ENCODE results near the gene KDM3B. TPM values are rescaled to one million over a fixed set of nuclear protein-coding genes. Genes with fewer than 3 reads are reported as not detected.
"Not testable (repeated sequence)": the region's sequence is repeated elsewhere in the genome, so short reads cannot be mapped to it uniquely, and the experiment has no call there.

KDM3B gene
- total RNA-seq, 2 experiments from 2014 or later, result 38.8 to 39.4 TPM

GRCh38 chr5:138468133-138468965 lies 115.9 kb downstream of the KDM3B start:
- ChIA-PET POLR2A (no interaction called here), CTCF (interaction anchor here (7.3 kb wide), 1 partner anchor 19 kb away, joined by 41 read pairs; no protein-coding TSS in a partner anchor)

- CTCF ChIA-PET, result no interaction called here
Observed at GRCh38 chr5:138468966-138469539, 116.6 kb downstream of the KDM3B start.

GRCh38 chr5:138469540-138470321 lies 117.2 kb downstream of the KDM3B start:
- POLR2A ChIA-PET, result no interaction called here
- CTCF ChIA-PET, result no interaction called here

More at GRCh38 chr5:138468966-138469539, 116.6 kb downstream of the KDM3B start:
- POLR2A ChIA-PET, result no interaction called here

- ChIA-PET CTCF (no interaction called here), POLR2A (no interaction called here)
Observed at GRCh38 chr5:138470322-138471051, 118.0 kb downstream of the KDM3B start.

GRCh38 chr5:138471052-138471361 lies 118.5 kb downstream of the KDM3B start:
- ChIA-PET CTCF (no interaction called here), POLR2A (no interaction called here)

- ChIA-PET CTCF (no interaction called here), POLR2A (no interaction called here)
Observed at GRCh38 chr5:138472353-138472752, 119.9 kb downstream of the KDM3B start.

- CTCF ChIA-PET, POLR2A ChIA-PET: not testable (repeated sequence)
Observed at GRCh38 chr5:138473151-138473550, 120.7 kb downstream of the KDM3B start.

GRCh38 chr5:138476918-138477317 lies 124.4 kb downstream of the KDM3B start:
- POLR2A ChIA-PET, result no interaction called here
- CTCF ChIA-PET, result interaction anchor here (1.0 kb wide), 1 partner anchor 10 kb away, joined by 3 read pairs; no protein-coding TSS in a partner anchor

- ChIA-PET CTCF (no interaction called here), POLR2A (no interaction called here)
Observed at GRCh38 chr5:138482638-138483037, 130.2 kb downstream of the KDM3B start.

Other genes starting within 250 kb of the KDM3B start
- gene NME5, start 213.3 kb upstream of the KDM3B start, total RNA-seq, result not detected
- gene BRD8, start 174.1 kb upstream of the KDM3B start, total RNA-seq, result 10 to 100 TPM; 56.4 to 56.8 TPM
- gene KIF20A, start 173.6 kb upstream of the KDM3B start, total RNA-seq, result 10 to 100 TPM; 35.8 to 37.5 TPM
- 10 to 100 TPM; 48.0 to 50.0 TPM for gene CDC23, start 139.4 kb upstream of the KDM3B start, total RNA-seq
- under 1 TPM in 1 of 2 experiments, not detected in 1; 0.10 TPM for gene GFRA3, start 78.1 kb upstream of the KDM3B start, total RNA-seq
- 1 to 10 TPM; 6.1 to 6.2 TPM for gene CDC25C, start 20.9 kb upstream of the KDM3B start, total RNA-seq
- 10 to 100 TPM; 29.7 to 31.7 TPM for gene FAM53C, start 14.4 kb upstream of the KDM3B start, total RNA-seq
- 1 to 10 TPM; 5.1 to 6.2 TPM for gene REEP2, start 86.4 kb downstream of the KDM3B start, total RNA-seq
- gene EGR1, start 112.8 kb downstream of the KDM3B start, total RNA-seq, result 10 to 100 TPM; 16.6 to 17.3 TPM
- gene ETF1, start 190.6 kb downstream of the KDM3B start, total RNA-seq, result 100 to 1,000 TPM; 246 to 247 TPM
- 100 to 1,000 TPM; 520 to 523 TPM for gene HSPA9, start 222.7 kb downstream of the KDM3B start, total RNA-seq